ENCODE data around the gene TDRD10.
"Not testable (repeated sequence)": the region's sequence is repeated elsewhere in the genome, so short reads cannot be mapped to it uniquely, and the experiment has no call there.

The TDRD10 gene

DNA sequence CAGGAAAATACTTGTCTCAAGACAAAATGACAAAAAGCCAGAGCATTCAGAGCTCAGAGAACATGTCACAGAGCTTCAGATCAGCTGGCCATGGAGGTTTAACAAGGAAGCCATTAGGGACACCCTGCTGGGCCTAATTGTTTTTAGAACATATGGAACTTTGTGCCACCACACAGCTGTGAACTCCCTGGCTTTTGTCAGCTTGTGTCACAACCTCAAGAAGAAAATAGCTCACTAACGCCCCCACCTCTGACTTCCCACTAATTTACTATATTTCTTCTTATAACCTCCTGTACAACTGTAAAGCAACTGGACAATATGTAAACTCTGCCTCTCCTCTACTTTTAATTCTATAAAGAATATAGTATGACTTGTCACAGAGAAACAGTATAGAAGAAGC, 21.0 kb upstream of the TDRD10 start:
- no peak for DNase-seq

DNA sequence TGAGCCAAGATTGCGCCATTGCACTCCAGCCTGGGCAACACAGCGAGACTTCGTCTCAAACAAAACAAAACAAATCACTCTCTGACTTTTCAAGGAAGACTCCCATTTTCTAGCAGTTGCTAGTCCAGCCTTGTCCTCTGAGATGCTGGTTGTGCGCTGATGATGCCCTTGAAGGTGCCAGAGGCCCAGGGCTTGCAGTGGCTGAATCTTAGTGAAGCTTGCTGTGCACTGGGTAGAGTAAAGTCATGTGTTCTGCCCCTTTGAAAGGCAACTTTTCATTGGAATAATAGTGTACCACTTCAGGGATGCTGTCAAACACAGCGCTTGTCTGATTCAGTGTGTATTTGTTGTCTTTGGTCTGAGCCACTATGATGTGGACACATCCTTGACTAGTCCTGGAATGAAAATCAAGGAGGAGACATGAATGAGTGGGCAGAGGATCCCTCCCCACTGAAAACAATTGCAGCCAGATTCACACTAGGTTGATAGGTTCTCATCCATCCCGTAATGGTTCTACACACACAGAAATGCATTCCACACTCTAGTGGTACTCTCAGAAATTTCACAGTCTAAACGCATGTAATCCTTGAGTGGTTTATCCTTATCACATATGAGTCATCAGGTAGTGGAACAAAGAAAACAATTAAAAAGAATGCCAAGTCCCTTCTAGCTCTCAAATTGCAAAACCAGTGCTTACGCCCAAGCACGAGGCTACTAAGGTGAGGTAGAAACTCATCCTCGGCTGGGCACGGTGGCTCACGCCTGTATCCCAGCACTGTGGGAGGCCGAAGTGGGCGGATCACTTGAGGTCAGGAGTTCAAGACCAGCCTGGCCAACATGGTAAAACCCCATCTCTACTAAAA, 17.8 kb upstream of the TDRD10 start:
- no peak for DNase-seq

DNA sequence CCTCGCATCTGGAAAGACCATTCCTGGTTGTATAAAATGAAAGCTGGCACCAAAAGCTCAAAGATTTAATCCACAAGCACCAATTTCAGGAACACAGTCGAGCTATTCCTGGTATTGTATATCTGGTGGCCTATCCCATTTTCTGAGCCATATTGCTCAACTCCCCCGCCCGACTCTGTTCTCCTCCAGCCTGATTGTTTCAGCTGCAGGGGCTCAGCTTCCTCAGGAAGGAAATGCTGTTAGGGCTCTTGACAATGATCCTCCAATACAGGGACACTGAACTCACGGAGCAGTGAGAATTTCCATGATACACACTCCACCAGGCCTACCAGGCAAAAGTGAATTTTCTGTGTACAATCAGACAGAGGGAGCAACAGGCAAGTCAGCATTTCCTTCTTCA, 16.9 kb upstream of the TDRD10 start:
- no peak for DNase-seq

DNA sequence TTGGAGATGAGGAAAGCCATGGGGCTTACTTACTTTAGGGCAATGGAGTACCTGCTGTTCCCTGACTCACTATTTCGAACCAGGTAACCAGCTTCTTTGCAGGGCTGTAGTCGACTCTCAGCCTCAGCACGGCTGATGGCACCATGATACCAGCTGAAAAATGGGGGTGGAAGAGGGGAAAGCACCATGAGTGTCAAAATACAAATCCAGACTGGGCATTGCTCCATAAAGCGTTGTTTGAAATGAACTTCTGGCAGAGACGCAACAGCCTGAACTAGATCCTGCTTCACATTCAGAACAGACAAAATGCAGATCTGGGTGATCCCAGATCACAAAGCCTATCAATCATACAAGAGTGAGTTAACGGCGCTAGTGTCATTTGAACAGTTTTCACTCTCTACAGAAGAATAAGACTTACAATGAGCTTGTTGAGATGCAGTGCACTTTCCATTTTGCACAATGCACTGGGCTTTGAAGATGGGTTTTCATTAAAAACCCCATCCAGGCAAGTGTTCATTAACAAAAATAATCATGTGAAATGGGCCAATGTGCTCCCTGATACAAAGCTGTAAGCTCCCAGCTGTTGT, 16.0 kb upstream of the TDRD10 start:
- no peak for DNase-seq

DNA sequence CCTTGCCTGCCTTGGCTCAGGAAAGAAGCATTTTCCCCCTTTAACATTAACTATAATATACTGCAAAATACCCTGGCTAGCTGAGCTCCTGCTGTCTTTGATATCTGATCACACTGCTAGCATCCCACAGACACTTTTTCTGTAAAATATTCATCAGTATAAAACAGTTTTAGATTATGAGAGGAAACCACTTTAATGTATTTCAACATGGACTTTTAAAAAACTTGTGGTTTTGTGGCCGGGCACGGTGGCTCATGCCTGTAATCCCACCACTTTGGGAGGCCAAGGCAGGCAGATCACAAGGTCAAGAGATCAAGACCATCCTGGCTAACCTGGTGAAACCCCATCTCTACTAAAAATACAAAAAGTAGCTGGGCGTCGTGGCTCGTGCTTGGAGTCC, 15.3 kb upstream of the TDRD10 start:
- DNase-seq: not testable (repeated sequence)

DNA sequence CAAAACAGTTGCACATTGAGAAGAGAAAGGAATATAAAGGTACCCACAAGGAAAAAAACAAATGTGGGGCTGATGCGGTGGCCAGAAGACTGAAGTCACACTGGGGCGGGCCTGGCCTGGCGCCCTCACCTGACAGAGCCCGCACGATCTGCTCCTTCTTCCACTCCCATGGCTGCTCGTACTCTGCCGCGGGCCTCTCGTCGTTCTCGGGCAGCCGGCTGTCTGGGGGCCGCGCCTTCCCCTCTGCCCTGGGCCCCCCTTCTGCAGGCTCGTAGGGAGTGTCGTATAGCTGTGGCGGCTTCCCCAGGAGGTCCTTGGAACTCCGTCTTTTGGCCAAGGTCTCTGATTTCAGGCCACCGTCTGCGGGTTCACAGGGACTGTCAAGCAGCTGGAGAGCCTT, 13.1 kb upstream of the TDRD10 start:
- no peak for DNase-seq

DNA sequence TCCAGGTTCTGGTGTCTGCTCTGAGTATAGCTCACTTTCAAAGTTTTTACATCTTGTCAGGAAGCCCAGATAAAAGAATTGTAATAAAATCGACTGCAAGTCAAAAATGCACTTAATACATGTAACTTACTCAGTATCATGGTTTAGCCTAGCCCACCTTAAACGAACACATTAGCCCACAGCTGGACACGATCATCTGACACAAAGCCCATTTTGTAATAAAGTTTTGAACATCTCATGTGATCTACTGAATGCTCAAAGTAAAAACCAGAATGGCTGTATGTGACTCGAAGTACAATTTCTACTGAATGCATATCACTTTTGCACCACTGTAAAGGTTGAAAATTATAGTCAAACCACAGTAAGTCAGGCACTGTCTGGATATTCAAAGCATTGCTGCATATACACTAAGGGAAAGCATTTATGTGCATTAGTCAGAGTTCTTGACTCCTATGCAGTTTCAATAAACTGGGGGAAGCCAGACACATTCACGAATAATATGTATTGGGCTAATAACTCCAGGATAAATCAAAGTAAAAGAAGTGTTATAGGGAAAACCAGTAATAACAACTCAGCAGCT, 12.2 kb upstream of the TDRD10 start:
- DNase-seq: no peak

DNA sequence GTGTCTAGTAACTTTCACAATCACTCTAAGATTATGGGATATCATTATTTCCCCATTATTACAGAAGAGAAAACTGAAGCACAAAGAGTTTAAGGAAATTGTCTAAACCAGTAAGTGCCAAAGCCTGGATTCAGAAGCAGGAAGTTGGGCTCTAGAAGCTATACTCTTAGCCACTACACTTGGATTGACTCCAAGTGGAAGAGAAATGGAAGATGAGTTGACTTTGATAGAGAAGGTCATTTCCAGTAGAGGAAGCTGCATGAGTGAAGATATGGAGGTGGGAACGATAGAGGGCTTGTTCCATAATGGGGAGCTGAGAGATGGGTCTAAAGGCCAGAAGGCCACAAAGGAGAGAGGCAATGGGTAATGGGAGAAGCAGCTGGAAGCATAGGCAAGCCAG, 11.7 kb upstream of the TDRD10 start:
- no peak for DNase-seq

DNA sequence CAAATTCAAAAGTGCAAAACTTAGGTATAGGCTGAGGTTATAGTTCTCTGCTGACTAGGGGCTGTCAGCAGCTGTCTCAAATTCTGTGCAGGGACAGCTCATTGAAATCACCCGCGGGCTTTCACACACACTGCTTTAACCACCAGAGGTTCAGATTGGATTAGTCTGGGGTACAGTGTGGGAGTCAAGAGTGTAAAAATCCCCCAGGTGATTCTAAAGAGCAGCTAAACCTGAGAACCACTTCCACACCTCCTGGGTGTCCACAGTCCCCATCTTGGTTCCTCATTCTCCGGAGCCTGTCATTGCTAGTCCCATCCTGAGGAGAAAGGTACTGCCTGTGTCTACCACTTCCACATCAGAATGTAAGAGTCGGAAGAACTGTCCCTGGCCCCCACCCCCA, 9.9 kb upstream of the TDRD10 start:
- DNase-seq: no peak

DNA sequence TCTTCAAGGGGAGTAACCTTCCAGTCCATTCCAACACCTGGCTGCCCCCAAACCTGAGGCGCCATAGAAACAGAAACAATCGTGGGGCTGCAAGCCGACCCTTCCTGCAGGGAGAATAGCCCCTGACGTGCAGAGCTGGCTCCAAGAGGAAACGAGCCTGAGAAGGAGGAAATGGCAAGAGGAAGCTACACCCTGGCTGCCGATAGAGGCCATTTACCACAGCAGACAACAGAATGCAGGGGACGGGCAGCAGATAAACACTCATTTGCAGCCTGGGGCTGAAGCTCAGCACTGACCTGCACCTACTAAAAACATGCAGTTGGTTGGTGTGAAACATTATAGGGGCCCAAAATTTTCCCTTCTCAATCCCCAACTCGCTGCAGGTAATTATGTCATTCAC, 8.7 kb upstream of the TDRD10 start:
- DNase-seq: no peak

DNA sequence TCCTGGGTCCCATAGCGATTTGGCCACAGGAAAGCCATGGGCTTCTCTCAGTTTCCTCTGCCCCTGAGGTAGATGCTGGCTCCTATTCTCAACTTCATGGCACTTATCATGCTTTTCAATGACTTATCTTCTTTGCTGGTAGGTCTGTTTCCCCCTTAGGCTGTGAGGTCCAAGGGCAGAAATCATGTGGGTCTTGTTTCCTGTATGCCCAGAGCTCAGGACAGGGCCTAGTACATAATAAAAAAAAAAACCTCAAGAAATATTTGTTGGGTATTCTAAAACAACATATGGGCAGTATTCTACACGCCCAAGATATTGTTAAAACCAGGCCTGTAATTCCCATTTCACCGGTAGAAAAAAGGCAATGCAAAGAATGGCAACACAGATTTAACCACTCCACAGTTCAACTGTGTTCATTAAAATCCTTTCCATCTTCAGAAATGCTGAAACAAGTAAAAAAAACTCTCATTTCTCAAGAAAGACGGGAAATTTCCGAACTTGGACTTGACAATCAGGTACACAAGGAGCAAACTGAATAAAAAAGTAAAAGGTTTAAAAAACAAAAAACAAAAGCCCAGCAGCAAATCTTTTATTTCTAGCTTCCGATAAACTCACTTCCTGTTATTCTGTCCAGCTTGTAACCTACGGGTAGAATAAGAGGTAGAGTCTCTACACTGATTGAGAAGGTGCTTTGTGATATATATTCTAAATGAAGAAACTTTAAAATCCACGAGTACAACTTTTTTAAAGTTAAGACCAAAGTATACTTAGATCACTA, 6.3 kb upstream of the TDRD10 start:
- DNase-seq: no peak

DNA sequence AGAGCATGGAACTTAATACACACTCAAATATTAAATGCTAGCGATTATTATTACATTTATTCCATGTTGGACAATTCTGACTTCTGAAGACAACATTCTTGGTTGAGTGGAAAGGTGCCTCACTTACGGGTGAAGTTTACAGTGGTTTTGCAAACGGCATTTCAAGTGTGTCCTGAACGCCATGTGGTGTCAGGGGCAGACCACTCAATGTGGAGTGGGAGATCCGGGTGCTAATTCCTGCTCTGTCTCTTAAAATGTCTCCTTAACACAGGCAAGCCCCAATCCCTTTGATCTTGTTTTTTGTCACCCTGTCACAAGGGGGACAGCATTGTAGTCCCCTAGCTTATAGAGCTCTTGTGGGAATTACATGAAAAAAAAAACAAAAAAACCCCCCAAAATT, 5.6 kb upstream of the TDRD10 start:
- no peak for DNase-seq

DNA sequence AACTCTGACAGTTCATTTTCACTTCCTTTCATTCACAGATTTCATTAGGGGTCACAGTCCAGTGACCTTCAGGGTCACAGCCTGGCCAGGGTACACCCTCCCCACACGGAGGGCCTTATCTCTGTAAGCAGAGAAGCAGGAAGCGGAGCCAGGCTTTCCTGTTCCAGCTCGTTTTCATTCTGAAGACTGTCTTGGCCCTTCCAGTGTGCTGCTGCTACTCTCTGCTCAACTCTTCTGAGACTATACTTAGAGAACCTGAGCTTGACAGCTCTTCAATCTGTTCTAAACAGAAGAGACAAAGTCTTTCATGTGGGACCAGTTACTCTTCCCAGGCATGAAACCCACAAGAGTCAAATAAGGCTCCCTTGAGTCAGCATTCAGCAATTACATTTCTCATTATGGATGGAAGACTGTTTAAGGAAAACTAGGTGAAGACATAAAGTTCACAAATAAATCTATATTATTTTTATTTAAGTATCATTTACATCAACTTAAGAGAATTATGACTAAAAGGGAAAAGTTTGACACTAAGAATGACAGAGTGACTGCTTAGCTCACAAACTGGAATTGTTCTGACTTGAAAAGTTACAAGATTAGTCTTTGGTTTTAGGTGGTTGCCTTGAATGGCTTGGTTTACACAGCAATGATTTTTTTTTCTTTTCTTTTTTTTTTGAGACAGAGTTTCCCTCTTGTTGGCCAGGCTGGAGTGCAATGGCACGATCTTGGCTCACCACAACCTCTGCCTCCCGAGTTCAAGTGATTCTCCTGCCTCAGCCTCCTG, 4.8 kb upstream of the TDRD10 start:
- no peak for DNase-seq

DNA sequence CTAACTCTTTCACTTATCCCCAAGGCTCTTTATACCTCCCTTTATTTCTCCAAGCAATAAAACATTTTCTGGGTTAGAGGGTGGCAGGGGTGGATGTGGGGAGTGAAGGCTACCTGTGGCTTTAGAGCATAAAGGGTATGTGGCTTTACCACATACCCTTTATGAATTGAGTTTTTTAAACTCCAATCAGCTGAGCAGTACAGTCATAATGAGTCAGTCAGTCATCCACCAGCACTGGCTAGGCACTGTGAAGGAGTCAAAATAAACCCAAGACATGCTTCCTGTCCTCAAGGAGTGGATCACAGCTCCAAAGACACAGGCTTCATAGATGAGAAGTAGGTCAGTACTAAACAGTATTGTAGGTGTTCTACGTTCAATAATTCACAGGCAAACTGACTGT, 2.6 kb upstream of the TDRD10 start:
- DNase-seq: no peak

DNA sequence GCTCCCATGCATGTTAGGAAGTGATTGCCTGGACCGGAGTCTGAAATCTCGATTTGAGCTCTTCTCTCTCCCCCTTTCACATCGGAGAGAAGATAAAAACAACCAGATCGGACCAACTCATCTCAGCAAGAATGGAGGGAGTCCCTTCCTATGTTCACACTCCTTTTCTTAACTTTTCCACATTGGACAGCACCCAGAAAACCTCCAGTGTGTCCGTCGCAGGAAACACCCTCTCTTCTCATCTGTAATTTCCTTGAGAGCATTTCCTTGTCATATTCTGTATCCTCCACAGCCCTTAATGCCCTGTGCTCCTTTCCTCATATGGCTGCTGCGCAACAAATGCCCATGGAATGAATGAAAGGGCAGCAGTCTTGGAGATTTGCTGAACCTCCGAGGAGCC, 1.5 kb upstream of the TDRD10 start:
- no peak for DNase-seq

DNA sequence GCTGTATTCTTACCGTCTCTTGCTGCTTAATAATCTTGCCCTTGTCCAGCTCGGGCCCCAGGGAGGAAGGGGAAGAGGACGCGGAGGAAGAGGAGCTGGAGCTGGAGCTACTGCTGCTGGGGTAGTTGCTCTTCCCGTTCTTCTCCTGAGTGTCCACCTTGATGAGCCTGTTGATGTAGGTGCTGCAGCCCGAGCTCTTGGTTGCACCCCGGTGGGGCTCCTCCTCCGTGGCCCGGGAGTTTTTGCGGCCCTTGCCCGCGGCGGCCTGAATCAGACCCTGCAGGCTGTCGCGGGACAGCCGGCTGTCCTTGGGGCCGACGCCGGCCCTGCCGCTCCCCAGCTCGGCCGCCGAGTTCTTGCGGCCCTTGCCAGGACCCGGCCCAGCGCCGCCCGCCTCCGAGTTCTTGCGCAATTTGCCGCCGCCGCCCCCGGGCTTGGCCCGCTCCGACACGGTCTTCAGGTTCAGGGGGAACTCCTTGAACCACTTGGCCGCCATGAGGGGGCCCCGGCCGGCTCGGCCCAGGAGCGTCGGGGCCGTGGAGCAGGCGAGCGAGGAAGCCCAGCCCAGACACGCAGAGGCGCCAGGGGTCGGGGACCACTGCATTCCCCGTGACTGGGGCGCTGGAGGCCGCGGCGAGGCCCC, 475 bp upstream of the TDRD10 start:
- DNase-seq: no peak

DNA sequence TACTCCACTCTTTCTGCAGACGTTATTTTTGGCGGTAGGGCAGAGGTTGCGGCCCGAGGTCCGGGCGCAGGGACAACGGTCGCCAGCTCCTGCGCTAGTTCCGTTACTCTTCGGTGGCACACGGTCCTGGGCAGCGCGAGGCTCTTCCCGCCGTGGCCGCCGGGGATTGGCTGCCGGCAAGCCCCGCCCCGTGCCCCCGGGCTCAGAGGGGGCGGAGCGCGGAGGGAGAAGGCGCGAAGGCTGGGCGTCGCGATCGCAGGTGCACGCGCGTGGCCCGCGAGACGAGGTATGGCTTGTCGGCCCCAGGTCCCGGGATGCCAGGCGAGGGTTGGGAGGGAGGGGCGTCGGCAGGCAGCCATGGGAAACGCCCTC, 711 bp downstream of the TDRD10 start:
- DNase-seq: no peak

DNA sequence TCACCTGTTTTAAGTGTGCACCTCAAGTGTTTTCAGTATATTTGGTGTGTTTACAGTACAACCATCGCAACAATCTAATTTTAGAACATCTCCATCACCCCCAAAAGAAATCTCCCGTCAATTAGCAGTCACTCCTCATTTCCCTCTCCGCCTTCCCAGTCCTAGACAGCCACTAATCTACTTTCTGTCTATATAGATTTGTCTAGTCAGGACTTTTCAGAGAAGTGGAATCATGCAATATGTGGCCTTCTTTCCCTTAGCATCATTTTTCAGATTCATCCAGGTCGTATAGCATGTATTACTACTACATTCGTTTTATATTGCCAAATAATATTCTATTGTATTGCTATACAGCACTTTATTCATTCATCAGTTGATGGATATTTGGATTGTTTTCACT, 1.9 kb downstream of the TDRD10 start:
- DNase-seq: no peak

DNA sequence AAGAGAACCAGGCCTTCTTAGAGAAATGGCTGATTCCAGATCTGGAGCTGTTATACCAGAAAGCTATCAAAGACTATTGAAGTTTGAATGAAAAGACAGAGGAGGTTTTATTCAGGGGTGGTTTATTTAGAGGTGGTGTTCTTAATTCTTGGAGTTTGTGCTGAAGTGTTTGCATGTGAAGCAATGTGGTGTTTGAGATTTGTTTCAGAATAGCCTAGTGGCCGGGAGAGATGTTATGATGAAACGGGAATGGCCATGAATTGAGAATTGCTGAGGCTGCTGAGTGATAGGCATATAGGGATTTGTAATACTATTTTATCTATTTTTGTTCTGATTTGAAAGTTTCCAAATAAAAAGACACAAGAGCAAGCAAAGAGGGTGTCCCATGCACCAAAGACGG, 10.7 kb downstream of the TDRD10 start:
- no peak for DNase-seq

DNA sequence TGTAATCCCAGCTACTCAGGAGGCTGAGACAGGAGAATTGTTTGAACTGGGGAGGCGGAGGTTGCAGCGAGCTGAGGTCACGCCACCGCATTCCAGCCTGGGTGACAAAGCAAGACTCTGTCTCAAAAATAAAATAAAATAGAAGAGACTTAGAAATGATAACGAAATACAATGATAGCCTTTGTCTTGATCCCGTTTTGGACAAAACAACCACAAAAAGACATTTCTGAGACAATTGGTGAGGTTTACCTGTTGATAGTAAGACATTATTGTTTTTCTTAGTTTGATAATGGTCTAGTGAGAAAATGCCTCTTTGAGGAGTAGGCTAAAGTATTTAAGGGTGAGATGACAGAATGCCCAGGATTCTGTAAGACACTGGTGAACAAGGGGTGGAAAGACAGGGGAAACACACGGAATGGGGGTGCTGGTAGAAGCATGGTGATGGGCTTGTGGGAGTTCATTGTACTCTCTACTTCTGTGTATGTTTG, 12.1 kb downstream of the TDRD10 start:
- DNase-seq: no peak

DNA sequence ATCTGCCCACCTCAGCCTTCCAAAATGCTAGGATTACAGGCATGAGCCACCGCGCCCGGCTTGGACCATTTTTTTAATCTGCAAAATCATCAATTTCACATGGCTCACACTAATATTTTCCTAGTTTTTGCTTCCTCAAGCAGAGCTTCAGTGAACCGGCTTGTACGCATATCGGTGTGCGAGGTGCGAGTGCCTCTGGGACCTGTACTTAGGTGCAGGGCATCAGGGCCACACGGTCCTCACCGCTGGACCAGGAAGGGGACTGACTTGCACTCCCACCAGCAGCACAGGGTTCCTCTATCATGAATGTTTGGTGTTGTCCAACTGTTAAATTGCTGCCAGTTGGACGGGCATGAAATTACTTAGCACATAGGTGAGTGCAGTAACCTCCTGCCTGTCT, 15.6 kb downstream of the TDRD10 start:
- no peak for DNase-seq

DNA sequence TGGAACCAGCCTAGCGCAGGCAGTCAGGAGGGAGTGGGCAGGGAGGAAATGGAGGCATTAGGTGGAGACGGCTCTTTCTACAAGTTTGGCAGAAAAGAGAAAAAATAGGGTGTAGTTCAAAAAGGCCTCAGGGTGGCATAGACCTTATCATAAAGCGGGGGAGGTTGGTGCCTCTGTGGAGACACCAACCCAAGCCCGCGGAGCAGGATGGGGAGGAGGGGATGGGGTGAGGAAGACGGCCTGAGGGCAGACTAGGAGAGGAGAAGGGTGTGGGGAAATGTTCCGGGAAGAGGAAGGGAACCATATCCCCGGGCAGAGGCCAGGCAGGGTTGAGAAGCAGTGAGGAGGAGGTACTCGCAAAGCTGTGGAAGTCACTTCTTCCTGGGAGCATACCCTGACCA, 17.6 kb downstream of the TDRD10 start:
- DNase-seq: no peak

Measured in activated naive CD4-positive, alpha-beta T cell treated with anti-CD3 and anti-CD28 coated beads, Interleukin-2, amount 50 U/mL, for 16 hours (primary cell).